ENCODE measurements around the gene MAVS.

MAVS gene

DNA sequence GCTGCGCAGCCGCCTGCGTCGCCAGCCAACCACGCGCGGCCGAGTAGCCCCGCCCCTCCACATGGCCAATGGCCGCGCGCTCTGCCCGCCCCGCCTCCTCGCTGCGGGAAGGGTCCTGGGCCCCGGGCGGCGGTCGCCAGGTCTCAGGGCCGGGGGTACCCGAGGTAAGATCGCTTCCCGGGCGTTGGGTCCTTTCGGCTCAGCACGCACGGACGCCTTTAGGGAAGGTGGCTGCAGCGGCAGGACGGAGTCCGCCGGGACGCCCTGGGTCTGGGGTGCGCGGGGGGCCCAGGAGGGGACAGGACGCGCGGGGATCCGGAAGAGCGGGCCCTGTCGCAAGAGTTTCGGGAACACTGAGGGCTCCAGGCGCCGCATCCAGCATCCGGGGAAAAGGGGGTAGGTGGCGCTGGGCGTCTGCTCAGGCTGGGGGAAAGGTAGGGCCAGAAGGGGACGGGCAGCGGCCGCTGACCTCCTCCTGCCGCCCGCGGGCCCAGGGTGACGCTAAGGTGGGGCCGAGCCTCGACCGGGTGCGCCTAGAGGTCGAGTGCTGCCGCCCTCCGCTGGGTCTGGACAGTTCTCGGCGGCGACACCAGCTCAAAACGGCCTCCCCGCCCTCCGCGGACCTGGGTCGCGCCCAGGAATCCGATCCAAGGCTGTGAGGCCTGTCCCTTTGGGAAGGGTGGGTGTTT lies at the start of gene MAVS:
MAVS (plus strand) TSS at position 95 of the 689 bp plus-strand sequence. CDS start 7,791 bp downstream, outside the sequence.
- DNase-seq = peak; percentile 90
- H3K27ac Mint-ChIP-seq = peak within 1 kb of the TSS; percentile 88
- H3K4me1 Mint-ChIP-seq = peaks cover 25% of the 10 kb centered on the region
- H3K4me3 Mint-ChIP-seq = peak within 1 kb of the TSS; percentile 84
- H3K9me3 Mint-ChIP-seq = no peaks in the 10 kb centered on the region
- CTCF ChIA-PET = no interaction called here
- H3K36me3 Mint-ChIP-seq = peaks cover 10% of the 10 kb centered on the region
- no peaks in the 10 kb centered on the region for H3K27me3 Mint-ChIP-seq

DNA sequence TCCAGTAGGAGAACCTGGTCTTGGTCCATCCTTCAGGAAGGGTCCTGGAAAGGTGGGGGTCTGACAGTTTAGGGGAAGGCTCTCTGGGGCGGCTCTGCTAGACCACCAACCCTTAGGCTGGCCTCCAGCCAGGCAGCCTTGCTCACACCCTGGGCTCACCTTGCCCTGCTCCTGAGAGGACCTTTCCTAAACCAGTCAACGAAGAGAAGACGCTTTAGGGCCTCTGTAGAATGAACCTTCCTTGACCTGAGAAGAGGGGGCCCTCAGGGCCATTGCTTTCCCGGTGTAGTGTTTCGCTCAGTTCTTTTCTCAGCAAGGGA lies 49.4 kb upstream of the MAVS start:
- DNase-seq = no peak
- H3K9me3 Mint-ChIP-seq = no peaks in the 10 kb centered on the region
- H3K27ac Mint-ChIP-seq = peak overlapping the region; percentile 98
- H3K4me3 Mint-ChIP-seq = peak overlapping the region; percentile 97
- peaks cover 60% of the 10 kb centered on the region for H3K4me1 Mint-ChIP-seq
- H3K27me3 Mint-ChIP-seq = peaks cover 4% of the 10 kb centered on the region
- H3K36me3 Mint-ChIP-seq = peaks cover 62% of the 10 kb centered on the region
- CTCF ChIA-PET = interaction anchor here (1.0 kb wide), 1 partner anchor 23 kb away, joined by 4 read pairs; the partner anchor contains the start of gene AP5S1

DNA sequence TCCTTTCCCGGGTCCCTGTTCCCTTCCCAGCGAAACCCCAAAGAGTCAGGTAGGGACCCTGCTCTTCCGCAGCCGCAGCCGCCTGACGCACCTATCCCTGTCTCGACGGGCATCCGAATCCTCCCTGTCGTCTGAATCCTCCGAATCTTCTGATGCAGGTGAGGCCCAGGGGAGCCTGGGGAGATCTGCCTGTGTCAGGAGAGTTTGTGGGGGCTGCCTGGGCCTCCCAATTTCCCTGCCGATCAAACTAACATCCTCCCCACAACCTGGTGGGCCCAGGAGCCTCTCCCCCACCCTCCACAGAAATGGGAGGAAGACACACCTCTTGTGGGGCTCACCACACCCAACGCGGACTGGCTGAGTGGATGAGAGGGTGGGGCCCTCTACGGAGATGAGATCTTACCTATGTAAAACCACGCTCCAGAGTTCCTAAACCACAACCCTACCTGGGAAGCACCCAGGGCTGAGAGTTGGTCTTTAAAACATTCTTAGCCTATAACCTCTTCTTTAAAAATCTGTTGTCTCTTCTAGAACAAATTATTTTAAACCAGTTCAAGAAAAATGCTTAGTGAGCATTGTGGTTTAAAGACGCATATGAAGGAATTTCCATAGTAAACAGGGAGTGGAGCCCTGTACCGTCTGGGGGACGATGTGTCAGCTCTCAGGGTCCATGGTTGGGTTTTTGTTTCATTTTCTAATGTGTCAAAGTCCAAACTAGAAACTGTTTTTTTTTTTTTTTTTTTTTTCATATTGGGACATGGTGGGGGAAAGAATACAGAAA lies 48.9 kb upstream of the MAVS start:
- Mint-ChIP-seq H3K4me3 (peak overlapping the region; percentile 97), H3K27ac (peak overlapping the region; percentile 98), H3K36me3 (peaks cover 68% of the 10 kb centered on the region), H3K27me3 (peaks cover 4% of the 10 kb centered on the region), H3K9me3 (no peaks in the 10 kb centered on the region), H3K4me1 (peaks cover 66% of the 10 kb centered on the region)
- DNase-seq = peak; percentile 79
- CTCF ChIA-PET = interaction anchor here (1.0 kb wide), 1 partner anchor 23 kb away, joined by 4 read pairs; the partner anchor contains the start of gene AP5S1

DNA sequence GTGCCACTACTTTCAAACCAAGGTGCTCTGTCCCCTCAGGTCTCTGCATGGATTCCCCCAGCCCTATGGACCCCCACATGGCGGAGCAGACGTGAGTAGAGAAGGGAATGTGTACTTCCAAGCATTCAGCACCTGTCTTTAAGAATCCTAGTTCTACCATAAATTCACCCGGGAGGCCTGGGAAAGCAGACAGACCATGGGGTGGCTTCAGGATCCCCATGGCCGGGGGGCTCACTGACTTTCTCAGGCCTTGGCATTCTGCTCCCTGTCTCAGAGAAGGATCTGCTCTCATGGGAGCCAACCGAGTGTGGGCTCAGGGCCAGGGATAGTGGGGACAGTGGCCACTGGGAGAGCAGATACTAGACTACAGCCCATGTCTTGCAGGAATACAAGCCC lies 48.3 kb upstream of the MAVS start:
- Mint-ChIP-seq H3K4me1 (peaks cover 72% of the 10 kb centered on the region), H3K36me3 (peaks cover 74% of the 10 kb centered on the region), H3K9me3 (no peaks in the 10 kb centered on the region), H3K4me3 (peak overlapping the region; percentile 97), H3K27me3 (peaks cover 4% of the 10 kb centered on the region), H3K27ac (peak overlapping the region; percentile 98)
- DNase-seq = no peak
- CTCF ChIA-PET = interaction anchor here (1.7 kb wide), 1 partner anchor 21 kb away, joined by 9 read pairs; the partner anchor contains the start of gene AP5S1

DNA sequence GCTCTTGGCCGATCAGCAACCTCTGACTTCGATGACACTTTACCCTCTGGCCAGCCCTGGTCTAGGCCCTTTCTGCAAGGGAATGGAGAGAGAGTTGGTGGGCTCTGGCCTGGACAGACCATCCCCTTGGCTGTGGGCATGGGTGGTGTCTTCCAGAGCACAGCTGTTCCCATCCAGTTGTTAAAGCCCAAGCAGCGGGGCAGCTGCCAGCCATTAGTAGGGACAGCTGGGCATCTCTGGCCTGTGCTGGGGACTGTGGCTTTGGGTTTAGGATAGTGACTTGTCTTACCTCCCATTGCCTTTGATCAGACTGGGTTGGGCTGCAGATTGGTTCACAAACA lies 47.8 kb upstream of the MAVS start:
- DNase-seq = no peak
- peaks cover 4% of the 10 kb centered on the region for H3K27me3 Mint-ChIP-seq
- peaks cover 77% of the 10 kb centered on the region for H3K4me1 Mint-ChIP-seq
- CTCF ChIA-PET = interaction anchor here (1.0 to 1.7 kb wide), 2 partner anchors 12 to 21 kb away, joined by 3 to 9 read pairs; partner anchors contain the start of gene AP5S1
- H3K36me3 Mint-ChIP-seq = peaks cover 79% of the 10 kb centered on the region
- peak overlapping the region; percentile 97 for H3K4me3 Mint-ChIP-seq
- H3K9me3 Mint-ChIP-seq = no peaks in the 10 kb centered on the region
- H3K27ac Mint-ChIP-seq = peak overlapping the region; percentile 98

DNA sequence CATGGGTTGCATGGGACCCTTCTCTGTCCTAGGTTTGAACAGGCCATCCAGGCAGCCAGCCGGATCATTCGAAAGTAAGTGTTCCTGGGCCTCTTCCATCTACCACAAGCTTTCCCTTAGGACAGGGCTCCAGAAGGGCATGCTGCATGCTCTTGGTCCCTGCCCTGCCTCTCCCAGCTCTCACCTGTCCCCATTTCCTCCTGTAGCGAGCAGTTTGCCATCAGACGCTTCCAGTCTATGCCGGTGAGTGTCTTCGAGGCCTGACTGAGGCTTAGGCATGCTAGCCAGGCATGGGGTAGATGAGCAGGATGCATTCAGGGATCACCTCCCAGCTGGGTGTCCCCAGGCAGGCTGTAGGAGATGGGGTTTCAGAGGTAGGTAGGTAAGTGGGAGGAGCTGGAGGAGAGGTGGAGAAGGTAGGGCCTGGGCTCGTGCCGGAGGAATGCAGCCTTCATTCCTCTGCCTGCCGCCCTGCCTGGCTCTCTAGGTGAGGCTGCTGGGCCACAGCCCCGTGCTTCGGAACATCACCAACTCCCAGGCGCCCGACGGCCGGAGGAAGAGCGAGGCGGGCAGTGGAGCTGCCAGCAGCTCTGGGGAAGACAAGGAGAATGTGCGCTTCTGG lies 46.3 kb upstream of the MAVS start:
- DNase-seq = no peak
- H3K27me3 Mint-ChIP-seq = peaks cover 4% of the 10 kb centered on the region
- peak overlapping the region; percentile 98 for H3K27ac Mint-ChIP-seq
- H3K36me3 Mint-ChIP-seq = peaks cover 91% of the 10 kb centered on the region
- peak overlapping the region; percentile 97 for H3K4me3 Mint-ChIP-seq
- H3K4me1 Mint-ChIP-seq = peaks cover 76% of the 10 kb centered on the region
- CTCF ChIA-PET = interaction anchor here (0.6 to 1.7 kb wide), 2 partner anchors 19 to 85 kb away, joined by 3 to 9 read pairs; partner anchors contain the start of gene AP5S1
- H3K9me3 Mint-ChIP-seq = no peaks in the 10 kb centered on the region

DNA sequence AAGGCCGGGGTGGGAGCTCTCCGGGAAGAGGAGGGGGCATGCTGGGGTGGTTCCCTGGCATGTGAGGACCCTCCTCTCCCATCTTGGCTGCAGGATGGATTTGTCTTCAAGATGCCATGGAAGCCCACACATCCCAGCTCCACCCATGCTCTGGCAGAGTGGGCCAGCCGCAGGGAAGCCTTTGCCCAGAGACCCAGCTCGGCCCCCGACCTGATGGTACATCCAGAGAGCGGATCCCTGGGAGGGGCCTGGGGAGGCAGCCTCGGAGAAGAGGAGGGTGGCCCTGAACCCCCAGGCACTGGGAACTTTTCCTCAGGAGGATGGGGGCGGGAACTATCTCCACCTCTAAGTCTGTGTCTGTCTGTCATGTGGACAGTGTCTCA lies 45.8 kb upstream of the MAVS start:
- H3K36me3 Mint-ChIP-seq = peaks cover 91% of the 10 kb centered on the region
- no peaks in the 10 kb centered on the region for H3K9me3 Mint-ChIP-seq

DNA sequence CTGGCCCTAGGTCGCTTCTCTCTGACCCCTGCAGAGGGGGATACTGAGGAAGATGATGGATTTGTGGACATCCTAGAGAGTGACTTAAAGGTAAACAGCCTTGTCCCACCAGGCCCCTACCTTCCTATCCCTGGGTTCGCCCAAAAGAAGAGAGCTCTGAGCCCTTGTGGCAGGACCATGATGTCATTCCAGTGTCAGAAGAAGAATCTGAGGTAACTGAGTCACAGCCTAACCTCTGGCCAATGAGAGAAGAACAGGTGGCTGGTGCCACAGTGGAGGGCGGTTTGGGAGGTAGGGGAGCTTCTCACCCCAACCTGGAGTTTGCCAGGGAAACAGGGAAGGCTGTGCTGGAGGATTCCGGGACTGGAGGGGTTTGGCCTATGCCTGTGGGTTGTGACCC lies 45.3 kb upstream of the MAVS start:
- DNase-seq = no peak
- H3K27ac Mint-ChIP-seq = peak overlapping the region; percentile 55

More for the DNA sequence above, 45.8 kb upstream of the MAVS start:
- Mint-ChIP-seq H3K4me3 (no peak overlapping the region), H3K4me1 (peaks cover 77% of the 10 kb centered on the region), H3K27ac (peak overlapping the region; percentile 98), H3K27me3 (peaks cover 4% of the 10 kb centered on the region)
- CTCF ChIA-PET = interaction anchor here (0.6 kb wide), 1 partner anchor 84 kb away, joined by 3 read pairs; no protein-coding TSS in a partner anchor
- no peak for DNase-seq

DNA sequence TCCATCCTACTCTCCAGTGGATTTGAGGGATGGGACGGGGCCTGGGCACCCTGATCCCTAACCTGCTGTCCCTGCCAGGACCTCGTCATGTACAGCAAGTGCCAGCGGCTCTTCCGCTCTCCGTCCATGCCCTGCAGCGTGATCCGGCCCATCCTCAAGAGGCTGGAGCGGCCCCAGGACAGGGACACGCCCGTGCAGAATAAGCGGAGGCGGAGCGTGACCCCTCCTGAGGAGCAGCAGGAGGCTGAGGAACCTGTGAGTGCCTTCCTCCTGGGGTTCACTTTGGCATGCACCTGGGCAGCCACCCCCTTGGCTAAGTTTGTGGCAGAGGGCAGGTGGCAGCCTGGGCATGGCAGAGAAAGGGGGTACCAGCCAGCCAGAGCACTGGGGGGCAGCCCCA lies 44.8 kb upstream of the MAVS start:
- peak overlapping the region; percentile 52 for H3K27ac Mint-ChIP-seq
- H3K27me3 Mint-ChIP-seq = peaks cover 4% of the 10 kb centered on the region
- CTCF ChIA-PET = no interaction called here
- no peak overlapping the region for H3K4me3 Mint-ChIP-seq
- H3K9me3 Mint-ChIP-seq = no peaks in the 10 kb centered on the region
- peaks cover 94% of the 10 kb centered on the region for H3K36me3 Mint-ChIP-seq
- H3K4me1 Mint-ChIP-seq = peaks cover 84% of the 10 kb centered on the region
- DNase-seq = no peak

More for the DNA sequence above, 45.3 kb upstream of the MAVS start:
- H3K27me3 Mint-ChIP-seq = peaks cover 4% of the 10 kb centered on the region
- peaks cover 80% of the 10 kb centered on the region for H3K4me1 Mint-ChIP-seq
- H3K36me3 Mint-ChIP-seq = peaks cover 93% of the 10 kb centered on the region
- H3K9me3 Mint-ChIP-seq = no peaks in the 10 kb centered on the region
- H3K4me3 Mint-ChIP-seq = no peak overlapping the region
- CTCF ChIA-PET = interaction anchor here (0.6 kb wide), 1 partner anchor 84 kb away, joined by 3 read pairs; no protein-coding TSS in a partner anchor

DNA sequence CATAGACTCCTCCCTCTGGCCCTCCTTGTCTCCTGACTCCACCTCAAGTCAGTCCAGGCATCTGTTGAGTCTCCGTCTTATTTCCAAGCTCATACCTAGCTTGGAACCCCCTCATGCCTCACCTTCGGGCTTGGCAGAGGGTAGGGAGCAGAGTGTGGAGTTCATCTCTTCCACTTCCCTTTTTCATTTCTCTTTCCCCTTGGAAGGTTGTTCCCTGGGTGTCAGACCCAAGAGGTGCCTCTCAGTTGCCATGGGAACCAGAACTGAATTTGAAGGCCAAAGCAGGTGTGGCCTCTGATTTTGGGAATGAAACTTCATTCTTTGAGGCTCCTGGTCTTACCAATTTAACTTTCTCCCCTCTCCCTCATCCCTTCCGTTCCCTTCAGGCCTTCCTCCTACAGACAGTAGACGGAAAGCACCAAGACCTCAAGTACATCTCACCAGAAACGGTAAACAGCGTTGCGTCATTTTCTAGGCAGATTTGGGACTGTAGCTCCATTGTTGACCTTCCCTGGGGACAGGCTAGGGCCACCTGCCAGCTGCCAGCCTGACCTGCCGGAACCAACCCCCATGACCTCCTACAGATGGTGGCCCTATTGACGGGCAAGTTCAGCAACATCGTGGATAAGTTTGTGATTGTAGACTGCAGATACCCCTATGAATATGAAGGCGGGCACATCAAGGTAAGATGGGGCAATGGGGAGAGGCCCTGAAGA lies 44.0 kb upstream of the MAVS start:
- H3K4me3 Mint-ChIP-seq = peak overlapping the region; percentile 36
- peaks cover 88% of the 10 kb centered on the region for H3K36me3 Mint-ChIP-seq
- CTCF ChIA-PET = no interaction called here
- DNase-seq = no peak
- peaks cover 93% of the 10 kb centered on the region for H3K4me1 Mint-ChIP-seq
- peak overlapping the region; percentile 77 for H3K27ac Mint-ChIP-seq
- H3K9me3 Mint-ChIP-seq = no peaks in the 10 kb centered on the region
- peaks cover 2% of the 10 kb centered on the region for H3K27me3 Mint-ChIP-seq

DNA sequence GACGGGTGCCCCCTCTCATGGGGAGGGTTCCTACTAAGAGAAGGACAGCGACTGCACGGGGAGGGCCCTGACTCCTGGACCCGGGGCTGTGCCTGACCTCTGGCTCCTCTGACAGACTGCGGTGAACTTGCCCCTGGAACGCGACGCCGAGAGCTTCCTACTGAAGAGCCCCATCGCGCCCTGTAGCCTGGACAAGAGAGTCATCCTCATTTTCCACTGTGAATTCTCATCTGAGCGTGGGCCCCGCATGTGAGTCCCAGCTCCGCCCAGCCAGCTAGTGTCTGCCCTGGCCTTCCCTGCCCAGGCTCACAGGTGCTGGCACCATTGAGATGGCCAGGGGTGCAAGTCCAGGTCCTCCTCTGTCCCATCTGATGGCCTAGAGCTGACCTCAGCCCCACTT lies 43.3 kb upstream of the MAVS start:
- H3K4me3 Mint-ChIP-seq = no peak overlapping the region
- no peaks in the 10 kb centered on the region for H3K27me3 Mint-ChIP-seq
- H3K9me3 Mint-ChIP-seq = no peaks in the 10 kb centered on the region
- H3K36me3 Mint-ChIP-seq = peaks cover 84% of the 10 kb centered on the region
- DNase-seq = no peak
- CTCF ChIA-PET = no interaction called here
- peak overlapping the region; percentile 86 for H3K27ac Mint-ChIP-seq
- peaks cover 95% of the 10 kb centered on the region for H3K4me1 Mint-ChIP-seq

DNA sequence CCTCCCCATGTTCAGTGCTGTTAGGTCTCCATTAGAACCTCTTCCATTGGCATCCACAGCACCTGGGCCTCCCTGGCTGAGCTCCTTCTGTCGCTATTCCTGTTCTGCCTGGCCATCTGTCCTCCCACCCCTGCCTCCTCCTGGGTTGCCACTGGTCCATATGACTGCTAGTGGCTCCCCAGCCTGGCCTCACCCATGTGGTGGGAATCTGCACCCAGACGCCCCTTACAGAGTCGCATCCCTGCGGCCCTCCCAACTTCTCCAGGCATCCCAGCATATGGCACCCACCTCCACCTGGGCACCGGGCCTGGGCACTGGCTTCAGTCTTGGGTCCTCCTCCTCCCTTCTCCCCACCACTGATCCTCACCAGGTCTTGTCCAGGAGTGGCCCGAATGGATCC lies 42.8 kb upstream of the MAVS start:
- Mint-ChIP-seq H3K36me3 (peaks cover 79% of the 10 kb centered on the region), H3K4me1 (peaks cover 92% of the 10 kb centered on the region), H3K4me3 (no peak overlapping the region), H3K27ac (peak overlapping the region; percentile 86), H3K27me3 (no peaks in the 10 kb centered on the region), H3K9me3 (no peaks in the 10 kb centered on the region)
- no peak for DNase-seq
- CTCF ChIA-PET = no interaction called here

DNA sequence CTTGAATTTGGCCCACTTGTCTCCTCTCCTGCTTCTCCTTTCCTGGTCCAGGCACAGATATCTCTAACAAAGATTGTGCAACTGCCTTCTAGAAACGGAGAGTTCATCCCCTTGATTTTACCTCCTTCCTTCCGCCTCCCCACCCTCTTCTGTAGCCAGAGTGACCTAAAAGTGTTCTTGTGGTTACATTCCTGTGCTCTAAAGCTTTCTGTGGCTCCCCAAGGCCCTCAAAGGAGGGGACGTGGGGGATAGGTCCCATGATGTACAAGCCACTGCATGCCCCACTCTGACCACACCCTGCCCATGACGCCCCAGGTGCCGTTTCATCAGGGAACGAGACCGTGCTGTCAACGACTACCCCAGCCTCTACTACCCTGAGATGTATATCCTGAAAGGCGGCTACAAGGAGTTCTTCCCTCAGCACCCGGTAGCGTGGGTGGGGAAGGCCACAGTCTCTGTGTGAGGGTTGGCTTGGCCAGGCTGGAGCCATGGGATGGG lies 42.3 kb upstream of the MAVS start:
- CTCF ChIA-PET = interaction anchor here (0.6 to 1.6 kb wide), 2 partner anchors 14 to 17 kb away, joined by 3 to 6 read pairs; no protein-coding TSS in a partner anchor
- no peak for DNase-seq
- no peaks in the 10 kb centered on the region for H3K27me3 Mint-ChIP-seq
- H3K4me3 Mint-ChIP-seq = no peak overlapping the region
- peaks cover 74% of the 10 kb centered on the region for H3K36me3 Mint-ChIP-seq
- H3K27ac Mint-ChIP-seq = peak overlapping the region; percentile 86
- no peaks in the 10 kb centered on the region for H3K9me3 Mint-ChIP-seq
- peaks cover 88% of the 10 kb centered on the region for H3K4me1 Mint-ChIP-seq

Data from activated naive CD4-positive, alpha-beta T cell treated with anti-CD3 and anti-CD28 coated beads, Interleukin-2, amount 10 ng/mL, durations not matched to agents 7 days and 5 days (primary cell).